Activated naive CD8-positive, alpha-beta T cell treated with anti-CD3 and anti-CD28 coated beads, Interleukin-2, amount 10 ng/mL, durations not matched to agents 7 days and 5 days (primary cell): ENCODE data around the gene MRPS21. TPM values are rescaled to one million over a fixed set of nuclear protein-coding genes. Genes with fewer than 3 reads are reported as not detected.

Source experiments
- ATAC-seq: fragments of 150-1000 bp; cut with Tn5 transposase; one replicate; pipeline ENCODE4 v1.10.0; 2021; ENCODE audit warnings: low read depth, moderate library complexity
- POLR2A ChIA-PET: fragments of 350-600 bp; sonication (Branson Sonifier 250); formaldehyde crosslinking; loops from one replicate; lab custom pipeline; 2021; ENCODE audit warnings: antibody characterized with exemption; lab: Charles Lee
- DNase-seq: peaks from one replicate; pipeline ENCODE4 v3.0.0; 2021
- H3K27ac Mint-ChIP-seq: one replicate; pipeline ENCODE4 v1.8.0; 2022; ENCODE audit warnings: mild to moderate bottlenecking, mixed read lengths
- H3K27me3 Mint-ChIP-seq: one replicate; pipeline ENCODE4 v1.8.0; 2022; ENCODE audit warnings: mild to moderate bottlenecking, moderate library complexity, mixed read lengths
- H3K36me3 Mint-ChIP-seq: one replicate; pipeline ENCODE4 v1.8.0; 2021; ENCODE audit warnings: mild to moderate bottlenecking, mixed read lengths
- H3K4me1 Mint-ChIP-seq: one replicate; pipeline ENCODE4 v1.8.0; 2021; ENCODE audit warnings: mixed read lengths
- H3K4me3 Mint-ChIP-seq: one replicate; pipeline ENCODE4 v1.8.0; 2022; ENCODE audit warnings: mild to moderate bottlenecking, moderate library complexity, mixed read lengths
- H3K9me3 Mint-ChIP-seq: one replicate; pipeline ENCODE4 v1.8.0; 2021; ENCODE audit warnings: mixed read lengths
- total RNA-seq, 2 experiments: library from RNA; stranded (reverse); gene quantifications; one replicate each; pipeline ENCODE4 v1.2.3, GENCODE V29; 2021

MRPS21 gene
- 10 to 100 TPM; 73.3 to 75.9 TPM for total RNA-seq

GRCh38 chr1:150293433-150294253, at the start of gene MRPS21:
Gene MRPS21, plus strand, starts transcription at chr1:150293861. Its CDS starts 506 bp downstream, at chr1:150294367.
- ATAC-seq = peak; percentile 96
- POLR2A ChIA-PET = no interaction called here
- peaks cover 25% of the 10 kb centered on the region for H3K4me1 Mint-ChIP-seq
- peak within 1 kb of the TSS; percentile 86 for H3K27ac Mint-ChIP-seq
- DNase-seq = peak; percentile 84
- H3K27me3 Mint-ChIP-seq = no peaks in the 10 kb centered on the region
- peak within 1 kb of the TSS; percentile 91 for H3K4me3 Mint-ChIP-seq
- peaks cover 14% of the 10 kb centered on the region for H3K36me3 Mint-ChIP-seq
- no peaks in the 10 kb centered on the region for H3K9me3 Mint-ChIP-seq

DNA sequence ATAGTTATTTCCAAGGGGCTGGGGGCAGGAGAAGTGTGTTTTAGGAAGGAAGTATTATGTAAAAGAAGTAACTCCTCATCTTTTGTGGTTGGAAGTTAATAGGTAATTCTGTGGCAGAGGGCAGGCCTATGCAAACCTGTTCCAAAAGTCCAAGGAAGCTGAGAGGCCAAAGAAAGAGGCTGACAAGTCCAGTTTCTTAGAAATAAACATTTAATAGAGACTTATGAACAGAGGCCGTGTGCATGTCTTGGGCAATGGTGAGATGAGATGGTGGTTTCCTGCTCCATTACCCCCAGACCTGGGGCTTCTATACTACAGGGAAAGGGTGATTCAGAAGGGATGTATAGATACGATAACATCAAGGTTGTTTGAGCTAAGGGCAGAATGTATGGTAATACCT, 43.7 kb upstream of the MRPS21 start:
- Mint-ChIP-seq H3K9me3 (no peaks in the 10 kb centered on the region), H3K27me3 (peaks cover 23% of the 10 kb centered on the region), H3K4me3 (no peak overlapping the region), H3K4me1 (no peaks in the 10 kb centered on the region), H3K27ac (no peak overlapping the region), H3K36me3 (no peaks in the 10 kb centered on the region)
- DNase-seq = no peak
- ATAC-seq = no peak
- POLR2A ChIA-PET = no interaction called here

DNA sequence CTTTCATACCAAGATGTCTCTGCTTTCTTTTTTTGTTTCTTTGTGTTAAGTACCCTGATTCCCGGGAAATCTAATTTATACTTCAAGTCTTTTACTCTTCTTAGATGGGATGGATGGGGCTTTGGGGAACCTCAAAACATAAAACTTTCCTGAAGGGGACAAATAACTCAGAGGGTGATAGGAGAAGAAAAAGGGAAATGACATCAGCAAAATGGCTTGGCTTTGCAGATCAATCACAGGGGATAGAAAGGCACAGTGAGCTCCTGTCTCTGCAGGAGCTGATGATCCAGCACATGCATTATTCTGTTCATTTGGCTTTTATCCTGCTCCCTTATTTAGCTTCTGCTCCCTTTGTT, 37.5 kb upstream of the MRPS21 start:
- DNase-seq (no peak), ATAC-seq (no peak)
- Mint-ChIP-seq H3K4me1 (peaks cover 15% of the 10 kb centered on the region), H3K27ac (no peak overlapping the region), H3K9me3 (no peaks in the 10 kb centered on the region), H3K27me3 (peaks cover 52% of the 10 kb centered on the region), H3K36me3 (no peaks in the 10 kb centered on the region), H3K4me3 (peak overlapping the region; percentile 71)
- POLR2A ChIA-PET = interaction anchor here (1.0 to 2.1 kb wide), 5 partner anchors 13 to 259 kb away, joined by 3 to 7 read pairs (median 4); partner anchors contain the start of genes APH1A, FALEC and RPRD2

DNA sequence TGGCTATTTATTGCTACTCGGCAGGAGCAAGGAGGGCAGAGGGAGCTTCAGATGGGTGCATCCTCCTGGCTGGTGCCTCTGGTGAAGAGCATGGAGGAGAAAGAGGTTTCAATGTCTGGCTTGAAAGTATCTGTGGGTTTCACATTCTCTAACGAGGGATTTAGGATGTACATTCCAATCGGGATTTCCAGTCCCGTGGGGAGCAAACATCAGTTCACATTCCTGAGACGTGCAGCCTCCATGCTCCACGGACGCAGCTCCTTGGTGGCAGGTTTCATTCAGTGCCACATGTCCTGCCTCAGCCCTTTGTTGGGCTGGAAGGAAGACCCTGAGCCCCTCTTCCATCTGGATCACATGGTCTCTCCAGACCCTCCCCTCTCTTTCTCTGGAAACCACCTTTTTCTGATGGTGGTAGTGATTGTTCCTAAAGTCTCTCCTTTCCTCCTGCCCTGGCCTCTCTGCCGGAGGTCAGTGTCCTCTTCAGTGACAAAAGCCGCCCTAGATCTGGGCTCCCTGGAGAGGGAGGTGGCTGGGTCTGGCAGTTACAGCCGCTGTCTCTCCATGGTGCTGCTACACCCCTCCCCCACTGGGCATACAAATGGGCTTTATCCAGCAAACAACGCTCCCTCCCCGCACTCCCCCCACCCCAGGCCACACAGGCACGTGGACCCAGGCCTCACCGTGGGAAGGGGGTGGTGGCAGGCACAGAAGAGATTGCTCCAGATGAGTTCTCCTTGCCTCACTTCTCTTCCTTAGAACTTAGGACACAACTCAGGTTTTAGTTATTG, 36.9 kb upstream of the MRPS21 start:
- DNase-seq (no peak), ATAC-seq (no peak)
- peaks cover 15% of the 10 kb centered on the region for H3K4me1 Mint-ChIP-seq
- POLR2A ChIA-PET = interaction anchor here (1.0 to 2.1 kb wide), 5 partner anchors 12 to 258 kb away, joined by 3 to 7 read pairs (median 4); partner anchors contain the start of genes APH1A, FALEC and RPRD2
- H3K27me3 Mint-ChIP-seq = peaks cover 51% of the 10 kb centered on the region
- no peaks in the 10 kb centered on the region for H3K9me3 Mint-ChIP-seq
- no peak overlapping the region for H3K27ac Mint-ChIP-seq
- H3K36me3 Mint-ChIP-seq = no peaks in the 10 kb centered on the region
- H3K4me3 Mint-ChIP-seq = no peak overlapping the region

DNA sequence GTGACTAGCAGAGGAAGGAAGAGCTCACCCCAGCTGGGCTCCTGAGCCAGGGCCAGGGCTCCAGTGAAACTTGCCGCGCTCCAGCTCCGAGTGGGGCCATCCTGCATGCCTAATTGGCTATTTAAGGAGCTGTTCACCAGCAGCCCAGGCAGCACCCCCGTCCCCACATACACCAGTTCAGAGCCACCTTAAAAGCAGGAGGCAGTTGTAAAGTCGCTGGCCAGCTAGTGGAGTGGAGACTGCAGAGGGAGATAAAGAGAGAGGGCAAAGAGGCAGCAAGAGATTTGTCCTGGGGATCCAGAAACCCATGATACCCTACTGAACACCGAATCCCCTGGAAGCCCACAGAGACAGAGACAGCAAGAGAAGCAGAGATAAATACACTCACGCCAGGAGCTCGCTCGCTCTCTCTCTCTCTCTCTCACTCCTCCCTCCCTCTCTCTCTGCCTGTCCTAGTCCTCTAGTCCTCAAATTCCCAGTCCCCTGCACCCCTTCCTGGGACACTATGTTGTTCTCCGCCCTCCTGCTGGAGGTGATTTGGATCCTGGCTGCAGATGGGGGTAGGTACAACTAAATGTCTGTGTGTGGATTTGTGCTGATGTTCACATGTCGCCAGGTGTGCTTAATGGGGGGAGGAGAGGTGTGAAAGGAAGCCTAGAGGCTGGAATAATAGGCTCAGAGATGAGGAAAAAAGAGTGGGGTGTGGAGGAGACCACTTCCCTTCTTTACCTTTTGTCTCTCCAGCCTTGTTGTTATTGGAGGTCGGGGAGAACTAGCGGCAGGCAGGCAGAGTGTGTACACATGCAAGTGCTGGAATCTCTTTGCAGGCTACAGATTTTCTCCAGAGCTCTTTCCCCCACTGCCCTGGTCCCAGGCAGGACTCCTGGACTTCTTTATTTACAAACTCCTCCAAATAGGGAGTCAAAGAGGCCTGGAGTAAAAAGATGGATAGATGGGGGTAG, 35.8 kb upstream of the MRPS21 start, which contains the start of gene CA14:
CA14 (plus strand) TSS at position 151 of the 962 bp plus-strand sequence; CDS start at position 506, 355 bp downstream.
- Mint-ChIP-seq H3K9me3 (no peaks in the 10 kb centered on the region), H3K4me1 (peaks cover 17% of the 10 kb centered on the region), H3K27ac (no peak within 1 kb of the TSS), H3K36me3 (no peaks in the 10 kb centered on the region), H3K4me3 (no peak within 1 kb of the TSS), H3K27me3 (peaks cover 51% of the 10 kb centered on the region)
- DNase-seq (no peak), ATAC-seq (no peak)
- POLR2A ChIA-PET = interaction anchor here (0.6 to 2.1 kb wide), 2 partner anchors 11 to 35 kb away, joined by 3 to 7 read pairs; partner anchors contain the start of gene APH1A

DNA sequence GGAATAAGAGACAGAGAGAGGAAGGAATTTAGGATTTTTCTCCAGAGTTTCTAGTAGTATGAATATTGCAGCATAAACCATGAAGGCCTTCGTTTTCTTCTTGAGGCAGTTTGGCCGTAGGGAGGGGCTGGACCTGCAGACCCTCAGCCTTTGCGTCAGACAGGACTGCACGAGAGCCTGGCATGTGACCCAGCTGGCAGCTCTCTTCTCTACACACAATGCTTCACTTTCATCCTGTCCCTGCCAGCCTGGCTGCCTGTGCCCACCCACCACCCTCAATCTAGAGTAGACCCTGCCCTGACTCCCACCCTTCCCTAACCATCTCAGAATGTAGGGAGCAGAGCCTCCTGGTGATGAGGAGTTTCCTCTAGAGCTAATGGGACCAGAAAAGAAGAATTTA, 34.4 kb upstream of the MRPS21 start:
- POLR2A ChIA-PET = no interaction called here
- Mint-ChIP-seq H3K36me3 (no peaks in the 10 kb centered on the region), H3K4me3 (no peak overlapping the region), H3K4me1 (peaks cover 21% of the 10 kb centered on the region), H3K27me3 (peaks cover 46% of the 10 kb centered on the region), H3K27ac (no peak overlapping the region), H3K9me3 (no peaks in the 10 kb centered on the region)
- DNase-seq = no peak
- no peak for ATAC-seq

- H3K9me3 Mint-ChIP-seq = no peaks in the 10 kb centered on the region
- POLR2A ChIA-PET = interaction anchor here (0.6 to 0.9 kb wide), 2 partner anchors 26 to 254 kb away, joined by 3 read pairs; no protein-coding TSS in a partner anchor
- no peak for ATAC-seq
- H3K4me3 Mint-ChIP-seq = no peak overlapping the region
- H3K36me3 Mint-ChIP-seq = no peaks in the 10 kb centered on the region
- H3K27ac Mint-ChIP-seq = no peak overlapping the region
- peaks cover 46% of the 10 kb centered on the region for H3K27me3 Mint-ChIP-seq
- no peak for DNase-seq
- peaks cover 21% of the 10 kb centered on the region for H3K4me1 Mint-ChIP-seq
These were observed 33.6 kb upstream of the MRPS21 start for GRCh38 chr1:150259758-150260669.

DNA sequence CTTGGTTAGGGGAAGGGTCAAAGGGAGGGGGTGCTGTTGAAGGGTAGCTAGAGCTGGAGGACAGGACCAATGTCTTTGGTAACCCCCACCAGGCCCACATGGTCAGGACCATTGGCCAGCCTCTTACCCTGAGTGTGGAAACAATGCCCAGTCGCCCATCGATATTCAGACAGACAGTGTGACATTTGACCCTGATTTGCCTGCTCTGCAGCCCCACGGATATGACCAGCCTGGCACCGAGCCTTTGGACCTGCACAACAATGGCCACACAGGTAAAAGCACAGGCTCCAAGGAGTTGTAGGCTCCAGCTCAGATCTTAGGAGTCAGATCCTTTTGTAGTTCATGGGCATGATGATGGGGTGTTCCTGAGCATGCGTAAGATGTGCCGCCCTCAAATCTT, 32.3 kb upstream of the MRPS21 start:
- peaks cover 40% of the 10 kb centered on the region for H3K27me3 Mint-ChIP-seq
- peaks cover 18% of the 10 kb centered on the region for H3K4me1 Mint-ChIP-seq
- ATAC-seq (no peak), DNase-seq (no peak)
- POLR2A ChIA-PET = interaction anchor here (0.6 to 0.9 kb wide), 2 partner anchors 26 to 185 kb away, joined by 3 to 5 read pairs; partner anchors contain the start of gene ANP32E
- peaks cover 8% of the 10 kb centered on the region for H3K36me3 Mint-ChIP-seq
- no peak overlapping the region for H3K27ac Mint-ChIP-seq
- no peak overlapping the region for H3K4me3 Mint-ChIP-seq
- no peaks in the 10 kb centered on the region for H3K9me3 Mint-ChIP-seq

DNA sequence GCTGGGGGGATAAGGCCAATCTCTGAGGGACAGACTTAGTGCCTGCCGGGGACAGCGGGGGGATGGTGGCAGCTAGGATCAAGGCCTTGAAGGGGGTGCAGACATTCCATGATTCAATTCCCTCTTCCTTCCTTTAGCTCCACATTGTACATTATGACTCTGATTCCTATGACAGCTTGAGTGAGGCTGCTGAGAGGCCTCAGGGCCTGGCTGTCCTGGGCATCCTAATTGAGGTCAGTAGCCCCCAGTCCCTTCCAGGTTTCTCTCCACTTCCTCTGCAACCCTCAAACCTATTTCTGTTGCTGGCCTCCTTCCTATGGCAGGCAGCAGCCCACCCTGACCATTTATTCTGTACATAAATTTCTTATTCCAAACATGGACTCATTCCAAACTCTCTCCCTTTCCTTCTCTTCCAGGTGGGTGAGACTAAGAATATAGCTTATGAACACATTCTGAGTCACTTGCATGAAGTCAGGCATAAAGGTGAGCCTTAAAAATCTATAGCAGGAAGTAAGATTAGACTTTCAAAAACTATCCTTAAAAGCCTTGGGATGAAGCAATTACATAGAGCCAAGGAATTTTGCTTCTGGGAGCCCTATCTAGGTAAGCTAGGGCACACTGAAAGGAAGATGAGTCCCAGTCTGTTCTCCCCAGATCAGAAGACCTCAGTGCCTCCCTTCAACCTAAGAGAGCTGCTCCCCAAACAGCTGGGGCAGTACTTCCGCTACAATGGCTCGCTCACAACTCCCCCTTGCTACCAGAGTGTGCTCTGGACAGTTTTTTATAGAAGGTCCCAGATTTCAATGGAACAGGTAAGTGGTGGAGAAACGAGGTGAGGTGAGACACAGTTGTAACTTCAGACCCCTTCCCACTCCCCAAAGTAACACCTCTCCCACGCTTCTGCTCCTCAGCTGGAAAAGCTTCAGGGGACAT, 31.0 kb upstream of the MRPS21 start:
- POLR2A ChIA-PET = interaction anchor here (0.9 to 1.4 kb wide), 4 partner anchors 8 to 936 kb away, joined by 3 read pairs; partner anchors contain the start of genes C1orf54 and RPRD2
- H3K36me3 Mint-ChIP-seq = peaks cover 16% of the 10 kb centered on the region
- no peak for ATAC-seq
- H3K27me3 Mint-ChIP-seq = peaks cover 27% of the 10 kb centered on the region
- H3K9me3 Mint-ChIP-seq = no peaks in the 10 kb centered on the region
- H3K27ac Mint-ChIP-seq = no peak overlapping the region
- peaks cover 19% of the 10 kb centered on the region for H3K4me1 Mint-ChIP-seq
- DNase-seq = no peak
- H3K4me3 Mint-ChIP-seq = no peak overlapping the region

- H3K27ac Mint-ChIP-seq = no peak overlapping the region
- peaks cover 25% of the 10 kb centered on the region for H3K4me1 Mint-ChIP-seq
- H3K4me3 Mint-ChIP-seq = no peak overlapping the region
- no peaks in the 10 kb centered on the region for H3K9me3 Mint-ChIP-seq
- peaks cover 21% of the 10 kb centered on the region for H3K36me3 Mint-ChIP-seq
- peaks cover 18% of the 10 kb centered on the region for H3K27me3 Mint-ChIP-seq
- POLR2A ChIA-PET = interaction anchor here (0.7 to 1.4 kb wide), 3 partner anchors 10 to 935 kb away, joined by 3 to 5 read pairs (median 3); partner anchors contain the start of gene C1orf54
- ATAC-seq (no peak), DNase-seq (no peak)
These were observed 30.1 kb upstream of the MRPS21 start for GRCh38 chr1:150263549-150263948.

DNA sequence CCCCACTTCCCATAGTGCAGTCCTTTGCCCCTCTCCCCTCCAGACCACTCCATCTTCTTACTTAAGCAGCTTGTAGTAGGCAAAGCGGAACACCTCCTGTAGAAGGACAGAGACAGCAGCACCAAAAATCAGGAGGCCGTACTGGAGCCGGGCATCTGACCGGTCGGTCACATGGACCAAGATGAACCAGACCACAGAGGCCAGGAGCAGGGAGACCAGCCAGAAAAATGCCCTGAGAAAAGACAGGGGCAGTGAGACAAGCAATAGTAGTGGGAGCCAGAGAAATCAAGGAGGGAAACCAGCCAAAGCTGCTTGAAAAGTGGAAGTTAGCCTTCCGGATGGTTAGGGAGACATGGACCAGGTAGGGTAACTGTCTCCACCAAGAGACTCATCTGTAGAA, 25.8 kb upstream of the MRPS21 start:
- Mint-ChIP-seq H3K4me1 (peaks cover 30% of the 10 kb centered on the region), H3K4me3 (peak overlapping the region; percentile 95), H3K9me3 (no peaks in the 10 kb centered on the region), H3K27ac (peak overlapping the region; percentile 99), H3K36me3 (peaks cover 25% of the 10 kb centered on the region), H3K27me3 (peaks cover 2% of the 10 kb centered on the region)
- no peak for DNase-seq
- POLR2A ChIA-PET = no interaction called here
- ATAC-seq = no peak
